HFF-Myc (cell line): ENCODE results near the gene IMMP2L.
A peak's percentile ranks its signal among the peaks of the same experiment; 100 is the strongest.

Experiments
- DNase-seq: peaks from one replicate; pipeline ENCODE4 v3.0.0-alpha.2; 2011; ENCODE audit warnings: low read depth; ENCODE audit errors: extremely low read depth
- H3K4me3 ChIP-seq: replicated peaks from 2 replicates; pipeline ENCODE4 v1.5.1; 2011; ENCODE audit warnings: low read depth, mild to moderate bottlenecking, control low read depth, low read length
- TF ChIP-seq, protein P1 (sequence below): IDR thresholded peaks from 2 replicates; pipeline ENCODE4 v1.5.1; 2012; ENCODE audit warnings: mild to moderate bottlenecking, low read depth, low read length, control low read depth; ENCODE audit errors: missing control alignments

The IMMP2L gene

DNA sequence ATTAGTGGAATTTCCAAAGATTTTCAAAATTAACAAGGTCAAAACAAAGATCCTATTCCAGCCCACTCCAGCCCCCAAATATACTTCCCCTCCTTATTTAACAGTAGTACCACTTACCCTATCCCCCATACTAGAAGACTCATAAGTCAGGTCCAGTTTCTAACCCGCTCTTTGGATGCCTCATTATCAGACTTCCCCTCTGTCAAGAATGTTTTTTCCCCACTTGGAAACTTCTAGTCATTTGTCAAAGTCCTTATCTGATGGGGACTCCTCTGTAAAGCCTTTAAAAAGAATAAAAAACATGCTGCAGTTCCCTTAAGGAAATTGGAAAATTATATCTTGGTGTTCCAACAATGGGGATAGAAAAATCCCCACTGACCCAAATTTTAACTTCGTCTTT lies 70.1 kb downstream of the IMMP2L start:
- DNase-seq = no peak
- no peak overlapping the region for H3K4me3 ChIP-seq
- TF ChIP-seq, protein P1, sequence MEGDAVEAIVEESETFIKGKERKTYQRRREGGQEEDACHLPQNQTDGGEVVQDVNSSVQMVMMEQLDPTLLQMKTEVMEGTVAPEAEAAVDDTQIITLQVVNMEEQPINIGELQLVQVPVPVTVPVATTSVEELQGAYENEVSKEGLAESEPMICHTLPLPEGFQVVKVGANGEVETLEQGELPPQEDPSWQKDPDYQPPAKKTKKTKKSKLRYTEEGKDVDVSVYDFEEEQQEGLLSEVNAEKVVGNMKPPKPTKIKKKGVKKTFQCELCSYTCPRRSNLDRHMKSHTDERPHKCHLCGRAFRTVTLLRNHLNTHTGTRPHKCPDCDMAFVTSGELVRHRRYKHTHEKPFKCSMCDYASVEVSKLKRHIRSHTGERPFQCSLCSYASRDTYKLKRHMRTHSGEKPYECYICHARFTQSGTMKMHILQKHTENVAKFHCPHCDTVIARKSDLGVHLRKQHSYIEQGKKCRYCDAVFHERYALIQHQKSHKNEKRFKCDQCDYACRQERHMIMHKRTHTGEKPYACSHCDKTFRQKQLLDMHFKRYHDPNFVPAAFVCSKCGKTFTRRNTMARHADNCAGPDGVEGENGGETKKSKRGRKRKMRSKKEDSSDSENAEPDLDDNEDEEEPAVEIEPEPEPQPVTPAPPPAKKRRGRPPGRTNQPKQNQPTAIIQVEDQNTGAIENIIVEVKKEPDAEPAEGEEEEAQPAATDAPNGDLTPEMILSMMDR = no peak

DNA sequence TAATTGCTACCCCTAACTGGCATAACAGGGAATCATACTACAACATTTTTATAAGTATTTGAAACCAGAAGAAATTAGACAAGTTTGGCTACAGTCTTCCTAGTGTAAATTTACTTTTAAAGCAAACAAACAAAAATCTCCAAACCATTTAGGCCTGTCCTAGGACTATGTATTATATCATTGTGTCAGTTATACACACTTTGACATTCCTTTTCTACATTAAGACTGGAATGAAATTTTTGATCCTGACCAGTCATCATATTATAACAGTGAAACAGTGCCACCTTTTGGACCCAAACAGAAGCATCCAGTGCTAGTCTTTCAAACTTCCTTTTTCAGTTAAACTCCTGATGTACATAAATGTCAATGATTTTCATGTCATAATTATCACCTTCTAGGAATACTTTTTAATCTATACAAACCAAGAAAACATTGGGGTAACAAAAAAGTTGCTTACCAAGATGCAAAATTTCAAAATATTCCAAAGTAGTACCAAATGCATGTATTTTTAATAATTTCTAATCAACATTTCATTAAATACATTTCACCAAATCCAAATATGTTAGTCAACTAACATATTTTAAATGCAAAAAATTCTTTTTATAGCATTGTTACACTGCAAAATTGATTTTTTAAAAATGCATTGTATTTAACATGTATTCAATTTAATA lies 75.7 kb downstream of the IMMP2L start:
- no peak overlapping the region for H3K4me3 ChIP-seq
- TF ChIP-seq, protein P1 = peak; percentile 54
- peak; percentile 19 for DNase-seq

DNA sequence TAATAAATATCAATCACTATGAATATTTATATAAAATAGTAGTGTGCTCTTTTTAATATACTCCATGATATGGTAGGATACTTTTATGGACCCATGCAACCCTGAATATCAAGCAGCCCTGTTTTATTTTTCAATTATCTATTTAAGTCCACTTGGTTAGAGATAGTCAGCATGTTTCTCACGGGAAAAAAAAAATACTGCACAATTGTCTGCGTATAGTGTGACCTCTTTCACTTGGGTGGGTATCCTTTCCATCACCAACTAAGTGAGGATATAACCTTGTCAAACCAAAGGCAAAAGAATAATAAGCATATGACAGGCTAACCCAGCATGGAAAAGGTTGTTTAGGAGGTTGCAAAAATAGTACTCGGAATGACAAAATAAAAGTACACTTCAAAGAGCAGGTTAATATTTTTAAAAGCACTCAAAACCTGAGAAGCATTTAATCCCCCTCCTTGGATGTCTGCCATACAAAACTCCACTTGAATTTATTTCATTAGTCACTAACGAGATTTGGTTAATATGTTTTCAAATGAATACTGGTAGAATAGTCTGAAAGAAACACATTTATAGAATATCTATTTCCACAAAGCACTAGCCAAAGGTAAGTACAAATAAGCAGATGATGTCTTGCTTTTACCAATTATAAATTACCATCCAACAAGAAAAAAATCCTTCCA lies 76.5 kb downstream of the IMMP2L start:
- TF ChIP-seq, protein P1 = no peak
- DNase-seq = no peak
- no peak overlapping the region for H3K4me3 ChIP-seq

DNA sequence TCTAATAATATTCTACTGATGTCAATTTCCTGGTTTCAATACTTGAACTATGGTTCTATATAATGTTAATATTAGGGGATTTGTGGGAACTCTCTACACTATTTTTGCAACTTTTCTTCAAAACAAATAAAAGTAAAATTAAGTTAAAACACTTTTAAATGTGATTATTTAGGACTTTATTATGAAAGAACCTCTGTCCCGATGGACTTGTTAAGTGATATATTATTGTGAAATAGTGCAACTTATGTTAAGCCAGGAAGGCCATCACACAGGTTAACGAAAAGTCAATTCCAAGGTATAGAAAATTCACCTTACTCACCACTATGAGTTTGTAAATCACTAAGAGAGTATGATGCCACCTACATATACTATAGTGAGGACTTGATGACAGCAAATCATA lies 79.2 kb downstream of the IMMP2L start:
- TF ChIP-seq, protein P1 = no peak
- H3K4me3 ChIP-seq = no peak overlapping the region
- DNase-seq = no peak

DNA sequence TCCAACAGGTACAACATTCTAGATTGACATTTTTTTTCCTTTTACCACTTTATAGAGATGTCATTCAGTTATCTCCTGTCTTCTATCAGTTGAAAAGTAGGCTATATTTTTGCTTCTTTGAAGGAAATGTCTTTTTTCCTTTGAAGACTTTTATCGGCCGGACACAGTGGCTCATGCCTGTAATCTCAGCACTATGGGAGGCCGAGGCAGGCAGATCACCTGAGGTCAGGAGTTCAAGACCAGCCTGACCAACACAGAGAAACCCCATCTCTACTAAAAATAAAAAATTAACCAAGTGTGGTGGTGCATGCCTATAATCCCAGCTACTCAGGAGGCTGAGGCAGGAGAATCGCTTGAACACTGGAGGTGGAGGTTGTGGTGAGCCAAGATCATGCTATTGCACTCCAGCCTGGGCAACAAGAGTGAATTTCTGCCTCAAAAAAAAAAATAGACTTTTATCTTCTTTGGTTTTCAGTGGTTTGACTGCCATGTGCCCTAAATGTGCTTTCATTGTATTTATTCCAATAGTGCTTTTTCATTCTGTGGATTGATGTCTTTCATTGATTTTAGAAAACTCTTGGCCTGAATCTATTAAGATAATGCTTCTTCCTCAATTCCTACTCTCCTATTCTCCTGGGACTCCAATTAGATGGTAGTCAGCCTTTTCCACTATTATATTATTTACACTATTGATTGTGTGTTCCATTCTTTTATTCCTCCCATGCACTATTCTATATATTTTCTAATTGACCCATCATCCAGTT lies 84.6 kb downstream of the IMMP2L start:
- no peak overlapping the region for H3K4me3 ChIP-seq
- no peak for DNase-seq
- TF ChIP-seq, protein P1 = no peak

DNA sequence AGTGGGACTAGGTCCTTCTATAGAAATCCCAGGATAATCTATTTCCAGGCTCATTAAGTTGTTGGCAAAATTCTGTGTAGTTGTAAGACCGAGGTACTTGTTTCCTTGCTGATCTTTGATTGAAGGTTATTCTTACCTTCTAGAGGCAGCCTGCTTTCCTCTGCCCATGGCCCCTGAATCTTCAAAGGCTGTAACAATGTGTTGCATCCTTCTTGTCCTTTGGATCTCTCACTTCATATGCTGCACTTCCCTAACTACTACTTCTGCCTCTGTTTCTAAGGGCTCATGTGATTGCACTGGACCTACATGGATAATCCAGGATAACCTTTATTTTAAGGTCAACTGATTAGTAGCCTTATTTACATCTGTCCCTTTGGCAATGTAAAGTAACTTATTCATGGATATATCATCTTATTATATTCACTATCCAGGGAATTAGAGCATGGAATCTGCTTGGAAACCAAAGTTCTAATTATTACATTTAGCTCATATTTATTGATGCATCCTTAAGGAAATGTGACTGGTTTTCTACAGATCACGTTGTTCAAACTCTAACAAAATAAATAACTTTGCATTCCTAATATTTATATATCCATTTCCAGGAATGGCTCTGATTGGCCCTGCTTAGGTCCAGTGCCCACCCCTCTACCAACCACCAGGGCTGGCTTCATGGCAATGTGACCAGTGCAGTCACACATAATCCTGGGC lies 85.6 kb downstream of the IMMP2L start:
- H3K4me3 ChIP-seq = no peak overlapping the region
- TF ChIP-seq, protein P1 = no peak
- no peak for DNase-seq
